Body of pancreas (tissue), 4 donors: ENCODE results near the gene SPTB. TPM values are rescaled to one million over a fixed set of nuclear protein-coding genes. Genes with fewer than 3 reads are reported as not detected.

Source experiments
- ATAC-seq: fragments of 150-250 bp; one replicate; pipeline ENCODE4 v1.9.1; 2016
- DNase-seq, 4 donors: peaks; one replicate each; pipeline ENCODE4 v3.0.0-alpha.2; 2019
- H3K27ac ChIP-seq, 4 donors: fragments of 200-600 bp; sonication (generic); 1 replicate in 3 of 4; 2 replicates in 1 of 4; pipeline versions ENCODE4 v1.5.1 to v1.6.1; 2016 to 2019; ENCODE audit warnings: mild to moderate bottlenecking in 1 of 4, mixed read lengths in 1 of 4, moderate library complexity in 1 of 4
- H3K27me3 ChIP-seq, 2 donors: fragments of 200-600 bp; sonication (generic); one replicate each; pipeline ENCODE4 v1.6.0; 2016; ENCODE audit warnings: mild to moderate bottlenecking in 1 of 2
- H3K36me3 ChIP-seq, 2 donors: fragments of 200-600 bp; sonication (generic); replicated peaks in 1 of 2; 2 replicates each; pipeline ENCODE4 v1.5.1; 2016; ENCODE audit warnings: low read depth in 2 of 2; ENCODE audit not compliant: insufficient read depth in 1 of 2
- H3K4me1 ChIP-seq: fragments of 200-600 bp; sonication (generic); one replicate; pipeline ENCODE4 v1.6.0; 2016
- H3K4me3 ChIP-seq, 2 donors: fragments of 200-600 bp; sonication (generic); 1 replicate in 1 of 2; 2 replicates in 1 of 2; pipeline ENCODE4 v1.5.1; 2016 to 2019
- H3K9me3 ChIP-seq, 3 donors: fragments of 200-600 bp; sonication (generic); 1 replicate in 2 of 3; 2 replicates in 1 of 3; pipeline ENCODE4 v1.5.1; 2016
- POLR2A ChIP-seq, 3 donors: fragments of 450-650 bp; IDR thresholded peaks; one replicate each; pipeline ENCODE4 v1.6.1; 2016; ENCODE audit warnings: antibody characterized with exemption in 3 of 3, mild to moderate bottlenecking in 2 of 3
- WGBS, 2 donors: methylation state at CpG; one replicate each; pipeline ENCODE4 v1.1.5; 2017; 5-methylcytosine and 5-hydroxymethylcytosine counted together
- intact Hi-C: fragments of 100-400 bp; cut with DNase I; formaldehyde crosslinking; loops from one replicate; pipeline ENCODE4 v1.15.1; 2023
- total RNA-seq, 2 donors: library from RNA; depleted of rRNA; stranded (reverse); fragments of >200 nt; gene quantifications; one replicate each; pipeline ENCODE4 v1.1.0, GENCODE V29; 2016
- TF ChIP-seq, protein P1 (sequence below), 7 experiments: fragments of 450-650 bp in 4 of 7; fragments of 200-600 bp in 3 of 7; sonication (generic) in 3 of 7; IDR thresholded peaks; one replicate each; pipeline ENCODE4 v1.5.1; 2016 to 2019; ENCODE audit warnings: antibody characterized with exemption in 7 of 7

SPTB gene
- total RNA-seq, 2 donors from 2014 or later = 3.4 to 8.6 TPM

DNA sequence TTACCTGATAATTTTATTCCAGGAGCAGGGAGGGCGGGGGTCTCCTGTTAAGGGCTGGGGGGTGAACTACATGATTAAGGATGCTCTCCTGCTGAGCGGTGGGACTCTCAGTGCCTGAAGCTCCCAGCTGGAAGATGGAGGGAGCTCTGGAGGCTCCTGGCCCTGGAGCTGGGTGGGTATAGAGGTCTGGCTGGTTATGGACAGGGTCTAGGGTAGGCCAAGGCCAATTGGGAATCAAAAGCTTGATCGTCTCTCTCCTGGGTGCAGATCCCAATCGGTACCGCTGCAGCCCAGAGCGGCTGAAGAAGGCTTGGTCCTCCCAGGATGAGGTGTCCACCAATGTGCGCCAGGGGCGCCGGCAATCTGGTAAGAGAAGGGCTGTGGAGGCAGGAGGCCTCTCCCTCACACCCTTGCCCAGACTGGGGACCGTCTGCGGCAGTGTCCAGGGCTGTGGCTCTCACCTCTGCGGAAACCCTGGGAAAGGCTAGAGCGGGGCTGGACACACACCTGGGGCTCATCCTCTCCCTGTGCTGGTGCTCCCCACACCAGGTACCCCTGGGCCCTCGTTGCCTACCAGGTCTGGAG is 147.1 kb downstream of the SPTB start:
- no peak for ATAC-seq
- no peak overlapping the region for H3K27ac ChIP-seq
- H3K9me3 ChIP-seq = no peaks in the 10 kb centered on the region
- 96% methylated on average over 14 of the region's 14 CpGs for WGBS, 2 donors
- no peak overlapping the region for H3K4me3 ChIP-seq
- H3K4me1 ChIP-seq = peaks cover 28% of the 10 kb centered on the region
- peaks cover 0 to 22% of the 10 kb centered on the region in 2 donors for H3K36me3 ChIP-seq
- TF ChIP-seq, protein P1, sequence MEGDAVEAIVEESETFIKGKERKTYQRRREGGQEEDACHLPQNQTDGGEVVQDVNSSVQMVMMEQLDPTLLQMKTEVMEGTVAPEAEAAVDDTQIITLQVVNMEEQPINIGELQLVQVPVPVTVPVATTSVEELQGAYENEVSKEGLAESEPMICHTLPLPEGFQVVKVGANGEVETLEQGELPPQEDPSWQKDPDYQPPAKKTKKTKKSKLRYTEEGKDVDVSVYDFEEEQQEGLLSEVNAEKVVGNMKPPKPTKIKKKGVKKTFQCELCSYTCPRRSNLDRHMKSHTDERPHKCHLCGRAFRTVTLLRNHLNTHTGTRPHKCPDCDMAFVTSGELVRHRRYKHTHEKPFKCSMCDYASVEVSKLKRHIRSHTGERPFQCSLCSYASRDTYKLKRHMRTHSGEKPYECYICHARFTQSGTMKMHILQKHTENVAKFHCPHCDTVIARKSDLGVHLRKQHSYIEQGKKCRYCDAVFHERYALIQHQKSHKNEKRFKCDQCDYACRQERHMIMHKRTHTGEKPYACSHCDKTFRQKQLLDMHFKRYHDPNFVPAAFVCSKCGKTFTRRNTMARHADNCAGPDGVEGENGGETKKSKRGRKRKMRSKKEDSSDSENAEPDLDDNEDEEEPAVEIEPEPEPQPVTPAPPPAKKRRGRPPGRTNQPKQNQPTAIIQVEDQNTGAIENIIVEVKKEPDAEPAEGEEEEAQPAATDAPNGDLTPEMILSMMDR (IDR thresholded peaks at IDR 0.05) = no peak
- TF ChIP-seq POLR2A (IDR thresholded peaks at IDR 0.05) = no peak
- intact Hi-C loops = no loop called here
- H3K27me3 ChIP-seq = no peaks in the 10 kb centered on the region
- no peak for DNase-seq

DNA sequence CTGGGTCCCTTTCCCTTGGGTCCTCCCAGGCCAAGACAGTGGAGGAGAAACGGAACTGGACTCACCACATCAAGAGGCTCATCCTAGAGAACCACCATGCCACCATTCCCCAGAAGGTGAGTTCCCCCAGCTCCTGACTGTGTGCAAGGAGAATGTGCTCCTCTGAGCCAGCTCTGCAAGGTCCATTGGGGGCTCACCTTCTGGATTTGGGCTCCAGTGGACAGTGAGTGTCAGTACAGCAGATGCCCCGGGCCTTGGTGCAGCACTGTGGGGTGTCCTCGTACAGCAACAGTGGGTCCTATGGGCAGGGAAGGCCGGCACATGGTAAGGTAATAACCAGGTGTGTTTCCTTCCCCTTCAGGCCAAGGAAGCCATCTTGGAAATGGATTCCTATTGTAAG is 147.6 kb downstream of the SPTB start:
- no peak overlapping the region for H3K4me3 ChIP-seq
- 94% methylated on average over 4 of the region's 4 CpGs; no CpG with 5 or more reads in 1 of the 2 donors for WGBS, 2 donors
- no peaks in the 10 kb centered on the region for H3K27me3 ChIP-seq
- no peak for DNase-seq
- no peaks in the 10 kb centered on the region for H3K9me3 ChIP-seq
- H3K36me3 ChIP-seq = peaks cover 0 to 22% of the 10 kb centered on the region in 2 donors
- TF ChIP-seq, protein P1 (IDR thresholded peaks at IDR 0.05) = no peak
- no peak for TF ChIP-seq POLR2A (IDR thresholded peaks at IDR 0.05)
- H3K27ac ChIP-seq = no peak overlapping the region
- H3K4me1 ChIP-seq = peaks cover 27% of the 10 kb centered on the region
- ATAC-seq = no peak
- intact Hi-C loops = no loop called here

DNA sequence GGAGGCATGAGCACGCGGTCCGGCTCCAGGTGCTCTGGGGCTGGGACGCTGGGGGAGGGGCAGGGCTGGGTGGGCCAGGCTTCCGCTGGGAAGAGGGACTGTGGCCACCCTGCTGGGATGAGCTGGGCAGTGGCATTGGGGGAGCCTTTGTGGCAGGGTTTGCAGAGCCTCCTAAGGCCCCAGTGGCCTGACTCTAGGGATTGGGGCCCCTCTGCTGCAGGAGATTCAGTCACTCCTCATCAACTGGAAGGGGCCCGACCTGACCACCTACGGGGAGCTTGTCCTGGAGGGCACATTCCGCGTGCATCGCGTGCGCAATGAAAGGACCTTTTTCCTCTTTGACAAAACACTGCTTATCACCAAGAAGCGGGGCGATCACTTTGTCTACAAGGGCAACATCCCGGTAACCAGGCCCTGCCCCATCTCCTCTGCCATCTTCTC is 148.5 kb downstream of the SPTB start:
- 91 to 93% methylated on average over 8 to 13 of the region's 15 CpGs for WGBS, 2 donors
- peaks cover 27% of the 10 kb centered on the region for H3K4me1 ChIP-seq
- H3K36me3 ChIP-seq = peaks cover 0 to 22% of the 10 kb centered on the region in 2 donors
- H3K9me3 ChIP-seq = no peaks in the 10 kb centered on the region
- DNase-seq = no peak
- no peak for ATAC-seq
- TF ChIP-seq POLR2A (IDR thresholded peaks at IDR 0.05) = no peak
- TF ChIP-seq, protein P1 (IDR thresholded peaks at IDR 0.05) = no peak
- no peak overlapping the region for H3K27ac ChIP-seq
- H3K27me3 ChIP-seq = no peaks in the 10 kb centered on the region
- no peak overlapping the region for H3K4me3 ChIP-seq
- intact Hi-C loops = no loop called here

DNA sequence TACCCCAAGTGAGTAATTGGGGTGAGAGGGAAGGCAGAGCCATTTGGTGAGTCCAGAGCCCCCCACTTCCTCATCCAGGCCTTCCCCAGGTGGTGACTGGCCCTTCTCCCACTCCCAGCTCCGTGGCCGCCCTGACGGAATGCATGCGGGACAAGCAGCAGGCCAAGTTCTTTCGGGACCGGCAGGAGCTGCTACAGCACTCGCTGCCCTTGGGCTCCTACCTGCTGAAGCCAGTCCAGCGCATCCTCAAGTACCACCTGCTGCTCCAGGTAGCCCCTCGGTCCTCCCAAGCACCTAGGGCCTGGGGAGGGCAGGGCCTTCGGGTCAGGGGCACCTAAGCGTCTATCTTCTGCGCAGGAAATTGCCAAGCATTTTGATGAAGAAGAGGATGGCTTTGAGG is 149.0 kb downstream of the SPTB start:
- Histone ChIP-seq H3K4me1 (peaks cover 28% of the 10 kb centered on the region), H3K36me3 (peaks cover 0 to 22% of the 10 kb centered on the region in 2 donors), H3K9me3 (no peaks in the 10 kb centered on the region), H3K4me3 (no peak overlapping the region), H3K27me3 (no peaks in the 10 kb centered on the region), H3K27ac (no peak overlapping the region)
- intact Hi-C loops = no loop called here
- ATAC-seq = no peak
- DNase-seq = no peak
- TF ChIP-seq POLR2A (IDR thresholded peaks at IDR 0.05) = no peak
- TF ChIP-seq, protein P1 (IDR thresholded peaks at IDR 0.05) = no peak
- WGBS, 2 donors = 92 to 96% methylated on average over 5 to 12 of the region's 12 CpGs

DNA sequence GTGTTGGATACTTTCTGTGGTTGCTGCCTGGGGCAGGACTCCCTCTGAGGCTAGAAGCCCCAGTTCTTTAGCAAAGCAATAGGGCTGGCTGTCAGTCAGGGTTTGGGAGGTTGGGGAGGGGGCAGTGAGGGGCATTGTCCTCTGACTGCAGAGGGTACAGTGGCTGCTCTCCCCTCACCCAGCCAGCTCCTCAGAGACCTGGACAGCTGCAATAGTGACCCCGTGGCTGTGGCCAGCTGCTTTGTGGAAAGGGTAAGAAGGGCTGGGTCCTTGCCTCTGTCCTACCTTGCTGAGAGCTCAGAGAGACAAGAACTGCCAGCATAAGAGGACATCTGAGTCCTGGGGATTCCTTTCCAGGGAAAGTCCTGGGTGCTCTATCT is 149.7 kb downstream of the SPTB start:
- TF ChIP-seq, protein P1 (IDR thresholded peaks at IDR 0.05) = no peak
- DNase-seq = peak in 1 of 4 donors; percentile 3
- no peak for ATAC-seq
- Histone ChIP-seq H3K4me3 (no peak overlapping the region), H3K27me3 (no peaks in the 10 kb centered on the region), H3K4me1 (peaks cover 35% of the 10 kb centered on the region), H3K9me3 (no peaks in the 10 kb centered on the region), H3K36me3 (peaks cover 0 to 22% of the 10 kb centered on the region in 2 donors), H3K27ac (peak overlapping the region in 2 of 4 donors; percentile 12 to 28)
- WGBS, 2 donors = 67 to 100% methylated on average over 1 of the region's 1 CpG
- intact Hi-C loops = no loop called here
